Thyroid gland (tissue), 4 donors: ENCODE results near the gene PLEKHF1. TPM values are rescaled to one million over a fixed set of nuclear protein-coding genes. Genes with fewer than 3 reads are reported as not detected.
"Not testable (repeated sequence)": the region's sequence is repeated elsewhere in the genome, so short reads cannot be mapped to it uniquely, and the experiment has no call there.

Experiments
- DNase-seq, 2 donors: peaks; one replicate each; pipeline ENCODE4 v3.0.0-alpha.2; 2019
- H3K27ac ChIP-seq, 3 donors: fragments of 200-600 bp; sonication (generic); 1 replicate in 2 of 3; 2 replicates in 1 of 3; pipeline ENCODE4 v1.5.1; 2016 to 2019; ENCODE audit warnings: mild to moderate bottlenecking in 1 of 3, moderate library complexity in 1 of 3
- H3K27me3 ChIP-seq: fragments of 200-600 bp; sonication (generic); one replicate; pipeline ENCODE4 v1.5.1; 2019
- H3K36me3 ChIP-seq, 2 donors: fragments of 200-600 bp; sonication (generic); one replicate each; pipeline ENCODE4 v1.5.1; 2016 to 2019
- H3K4me1 ChIP-seq, 2 donors: fragments of 200-600 bp; sonication (generic); one replicate each; pipeline ENCODE4 v1.5.1; 2017 to 2019
- H3K4me3 ChIP-seq, 3 donors: fragments of 200-600 bp; sonication (generic); replicated peaks in 1 of 3; 1 replicate in 2 of 3; 2 replicates in 1 of 3; pipeline ENCODE4 v1.5.1; 2016; ENCODE audit warnings: mild to moderate bottlenecking in 1 of 3
- H3K9me3 ChIP-seq: fragments of 200-600 bp; sonication (generic); one replicate; pipeline ENCODE4 v1.5.1; 2017
- CTCF ChIP-seq, 6 experiments: fragments of 200-600 bp in 3 of 6; fragments of 450-650 bp in 3 of 6; sonication (generic) in 3 of 6; IDR thresholded peaks; one replicate each; pipeline ENCODE4 v1.5.1; 2016 to 2019; ENCODE audit warnings: antibody characterized with exemption in 6 of 6, mild to moderate bottlenecking in 2 of 6, inconsistent platforms in 1 of 6, moderate library complexity in 1 of 6
- POLR2A ChIP-seq, 2 donors: fragments of 450-650 bp; IDR thresholded peaks; one replicate each; pipeline ENCODE4 v1.6.1; 2017; ENCODE audit warnings: antibody characterized with exemption in 2 of 2, mild to moderate bottlenecking in 2 of 2, moderate library complexity in 1 of 2
- WGBS, 2 donors: methylation state at CpG; one replicate each; pipeline ENCODE4 v1.1.5; 2017; 5-methylcytosine and 5-hydroxymethylcytosine counted together
- intact Hi-C: fragments of 100-400 bp; cut with DNase I; formaldehyde crosslinking; loops from one replicate; pipeline ENCODE4 v1.15.1; 2023
- total RNA-seq, 4 donors: library from RNA; depleted of rRNA; stranded (reverse); fragments of >200 nt; gene quantifications; one replicate each; pipeline ENCODE4 v1.2.3, GENCODE V29; 2016

Gene PLEKHF1
- total RNA-seq, 4 donors from 2014 or later: 12.1 to 20.3 (median 16.5) TPM

- Histone ChIP-seq H3K27me3 (no peaks in the 10 kb centered on the region), H3K4me3 (no peak overlapping the region), H3K4me1 (no peaks in the 10 kb centered on the region), H3K36me3 (no peaks in the 10 kb centered on the region), H3K27ac (no peak overlapping the region), H3K9me3 (no peaks in the 10 kb centered on the region)
- WGBS, 2 donors: 81 to 83% methylated on average over 14 to 17 of the region's 18 CpGs
- TF ChIP-seq POLR2A (IDR thresholded peaks at IDR 0.05): no peak
- no peak for TF ChIP-seq CTCF (IDR thresholded peaks at IDR 0.05)
- intact Hi-C loops: no loop called here
- no peak for DNase-seq
Observed at GRCh38 chr19:29623726-29624488, 41.4 kb upstream of the PLEKHF1 start.

GRCh38 chr19:29624489-29625185 is 40.6 kb upstream of the PLEKHF1 start:
- no peaks in the 10 kb centered on the region for H3K36me3 ChIP-seq
- no peak for TF ChIP-seq CTCF (IDR thresholded peaks at IDR 0.05)
- TF ChIP-seq POLR2A (IDR thresholded peaks at IDR 0.05): no peak
- H3K27me3 ChIP-seq: no peaks in the 10 kb centered on the region
- intact Hi-C loops: no loop called here
- H3K4me3 ChIP-seq: no peak overlapping the region
- 78 to 87% methylated on average over 6 of the region's 6 CpGs for WGBS, 2 donors
- no peak for DNase-seq
- H3K27ac ChIP-seq: no peak overlapping the region
- no peaks in the 10 kb centered on the region for H3K9me3 ChIP-seq
- H3K4me1 ChIP-seq: no peaks in the 10 kb centered on the region

- no peak overlapping the region for H3K4me3 ChIP-seq
- WGBS, 2 donors: 84 to 87% methylated on average over 9 of the region's 9 CpGs
- H3K9me3 ChIP-seq: no peaks in the 10 kb centered on the region
- intact Hi-C loops: no loop called here
- H3K27me3 ChIP-seq: no peaks in the 10 kb centered on the region
- no peaks in the 10 kb centered on the region for H3K4me1 ChIP-seq
- H3K36me3 ChIP-seq: no peaks in the 10 kb centered on the region
- no peak overlapping the region for H3K27ac ChIP-seq
- TF ChIP-seq CTCF (IDR thresholded peaks at IDR 0.05) (no peak), POLR2A (IDR thresholded peaks at IDR 0.05) (no peak)
- no peak for DNase-seq
Observed at GRCh38 chr19:29625186-29625651, 40.0 kb upstream of the PLEKHF1 start.

GRCh38 chr19:29626386-29626785 is 38.9 kb upstream of the PLEKHF1 start:
- Histone ChIP-seq H3K27ac (no peak overlapping the region), H3K36me3 (no peaks in the 10 kb centered on the region), H3K27me3 (no peaks in the 10 kb centered on the region), H3K4me1 (no peaks in the 10 kb centered on the region), H3K4me3 (no peak overlapping the region), H3K9me3 (no peaks in the 10 kb centered on the region)
- WGBS, 2 donors: 94 to 96% methylated on average over 7 of the region's 7 CpGs
- DNase-seq: no peak
- TF ChIP-seq POLR2A (IDR thresholded peaks at IDR 0.05): no peak
- intact Hi-C loops: no loop called here

- WGBS, 2 donors: 89 to 96% methylated on average over 9 of the region's 9 CpGs
- not testable (repeated sequence) for H3K9me3 ChIP-seq
Observed at GRCh38 chr19:29626832-29627231, 38.4 kb upstream of the PLEKHF1 start.

More at GRCh38 chr19:29626832-29627231, 38.4 kb upstream of the PLEKHF1 start:
- DNase-seq, H3K4me1 ChIP-seq, H3K27me3 ChIP-seq, H3K27ac ChIP-seq, H3K4me3 ChIP-seq, intact Hi-C loops, H3K36me3 ChIP-seq: not testable (repeated sequence)
